Caco-2 (cell line): ENCODE results near the gene DNHD1. TPM values are rescaled to one million over a fixed set of nuclear protein-coding genes. Genes with fewer than 3 reads are reported as not detected.

Source experiments
- BruUV-seq: library from RNA; stranded (reverse); fragments of 400-500 nt; replicated peaks from 2 replicates; lab custom pipeline; 2021; lab: Mats Ljungman, UMichigan
- CTCF ChIA-PET: fragments of 300-600 bp; sonication (Branson Sonifier 250); formaldehyde crosslinking; loops from one replicate; lab custom pipeline; 2022; ENCODE audit warnings: antibody characterized with exemption; lab: Charles Lee
- POLR2A ChIA-PET: fragments of 300-600 bp; sonication (Branson Sonifier 250); formaldehyde crosslinking; loops from one replicate; lab custom pipeline; 2022; ENCODE audit warnings: antibody characterized with exemption; lab: Charles Lee
- DNase-seq, 2 experiments: peaks; one replicate each; pipeline versions ENCODE4 v3.0.0 to v3.0.0-alpha.2; 2020 to 2022
- H3K27me3 ChIP-seq: replicated peaks from 2 replicates; pipeline ENCODE4 v1.6.0; 2011; ENCODE audit warnings: low read length; ENCODE audit not compliant: control insufficient read depth, insufficient read depth
- H3K36me3 ChIP-seq: 2 replicates; pipeline ENCODE4 v1.5.1; 2011; ENCODE audit warnings: low read length; ENCODE audit not compliant: control insufficient read depth, insufficient read depth
- H3K4me1 ChIP-seq: fragments of 250-450 bp; sonication (Bioruptor Pico); 2 replicates; pipeline ENCODE4 v1.5.1; 2020; ENCODE audit warnings: mild to moderate bottlenecking
- H3K4me3 ChIP-seq: 2 replicates; pipeline ENCODE4 v1.5.1; 2011; ENCODE audit warnings: low read depth, mild to moderate bottlenecking, control low read depth, low read length
- H3K9me3 ChIP-seq: fragments of 250-450 bp; sonication (Bioruptor Pico); 2 replicates; pipeline ENCODE4 v1.5.1; 2020; ENCODE audit warnings: mild to moderate bottlenecking, moderate library complexity
- H3K27ac Mint-ChIP-seq: one replicate; pipeline ENCODE4 v1.8.0; 2022; ENCODE audit warnings: mixed read lengths; ENCODE audit not compliant: unreplicated experiment
- H3K27me3 Mint-ChIP-seq: one replicate; pipeline ENCODE4 v1.8.0; 2022; ENCODE audit warnings: mixed read lengths; ENCODE audit not compliant: insufficient read depth, unreplicated experiment
- H3K36me3 Mint-ChIP-seq: one replicate; pipeline ENCODE4 v1.8.0; 2022; ENCODE audit warnings: mild to moderate bottlenecking, mixed read lengths; ENCODE audit not compliant: insufficient read depth, unreplicated experiment
- H3K4me1 Mint-ChIP-seq: one replicate; pipeline ENCODE4 v1.8.0; 2022; ENCODE audit warnings: low read depth, mixed read lengths; ENCODE audit not compliant: unreplicated experiment
- H3K4me3 Mint-ChIP-seq: one replicate; pipeline ENCODE4 v1.8.0; 2022; ENCODE audit warnings: mild to moderate bottlenecking, moderate library complexity, mixed read lengths; ENCODE audit not compliant: unreplicated experiment
- H3K9me3 Mint-ChIP-seq: one replicate; pipeline ENCODE4 v1.8.0; 2022; ENCODE audit warnings: mixed read lengths; ENCODE audit not compliant: unreplicated experiment
- intact Hi-C: fragments of 100-400 bp; cut with micrococcal nuclease; formaldehyde crosslinking; loops from one replicate; pipeline ENCODE4 v1.10.0; 2022; ENCODE audit not compliant: unreplicated experiment
- total RNA-seq: library from RNA; stranded (reverse); gene quantifications from 2 replicates; pipeline ENCODE4 v1.2.3, GENCODE V29; 2022
- TF ChIP-seq, protein P1 (sequence below), 2 experiments: fragments of 200-600 bp in 1 of 2; IDR thresholded peaks; 1 replicate in 1 of 2; 2 replicates in 1 of 2; pipeline versions ENCODE4 v1.5.1 to v1.8.0; 2011 to 2022; ENCODE audit warnings: antibody characterized with exemption in 1 of 2, control low read depth in 1 of 2, inconsistent platforms in 1 of 2, low read depth in 1 of 2, low read length in 1 of 2, mild to moderate bottlenecking in 1 of 2, moderate library complexity in 1 of 2; ENCODE audit not compliant: insufficient read depth in 1 of 2, severe bottlenecking in 1 of 2, unreplicated experiment in 1 of 2

DNHD1 gene
- total RNA-seq, 1 experiment from 2014 or later, result 5.7 TPM

DNA sequence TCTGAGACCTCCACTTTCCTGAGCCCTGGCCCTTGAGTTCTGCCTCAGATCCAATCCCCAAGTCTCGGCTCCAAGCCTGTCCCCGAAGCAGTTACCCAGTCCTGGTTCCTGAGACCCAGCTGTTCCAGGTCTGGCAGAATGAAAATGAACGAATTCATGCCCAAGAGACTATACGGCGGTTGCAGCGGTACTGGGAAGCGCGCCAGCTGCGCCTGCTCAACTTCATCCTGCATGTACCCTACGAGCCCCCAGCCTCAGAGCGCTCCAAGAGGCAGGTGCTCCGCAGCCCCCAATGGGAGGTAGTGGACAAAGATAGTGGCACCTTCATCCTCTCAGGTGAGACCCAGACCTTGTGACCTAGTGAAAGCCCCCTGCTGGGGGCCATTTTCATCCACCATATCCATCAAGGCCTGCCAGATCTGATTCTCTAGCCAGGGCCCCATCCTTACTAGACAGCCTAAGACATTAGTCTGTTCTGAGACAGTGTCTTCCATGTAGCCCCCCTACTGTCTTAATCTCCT is 42.7 kb downstream of the DNHD1 start:
- TF ChIP-seq, protein P1, sequence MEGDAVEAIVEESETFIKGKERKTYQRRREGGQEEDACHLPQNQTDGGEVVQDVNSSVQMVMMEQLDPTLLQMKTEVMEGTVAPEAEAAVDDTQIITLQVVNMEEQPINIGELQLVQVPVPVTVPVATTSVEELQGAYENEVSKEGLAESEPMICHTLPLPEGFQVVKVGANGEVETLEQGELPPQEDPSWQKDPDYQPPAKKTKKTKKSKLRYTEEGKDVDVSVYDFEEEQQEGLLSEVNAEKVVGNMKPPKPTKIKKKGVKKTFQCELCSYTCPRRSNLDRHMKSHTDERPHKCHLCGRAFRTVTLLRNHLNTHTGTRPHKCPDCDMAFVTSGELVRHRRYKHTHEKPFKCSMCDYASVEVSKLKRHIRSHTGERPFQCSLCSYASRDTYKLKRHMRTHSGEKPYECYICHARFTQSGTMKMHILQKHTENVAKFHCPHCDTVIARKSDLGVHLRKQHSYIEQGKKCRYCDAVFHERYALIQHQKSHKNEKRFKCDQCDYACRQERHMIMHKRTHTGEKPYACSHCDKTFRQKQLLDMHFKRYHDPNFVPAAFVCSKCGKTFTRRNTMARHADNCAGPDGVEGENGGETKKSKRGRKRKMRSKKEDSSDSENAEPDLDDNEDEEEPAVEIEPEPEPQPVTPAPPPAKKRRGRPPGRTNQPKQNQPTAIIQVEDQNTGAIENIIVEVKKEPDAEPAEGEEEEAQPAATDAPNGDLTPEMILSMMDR (IDR thresholded peaks at IDR 0.05; ENCODE audit: insufficient read depth in 1 of 2, low read depth in 1 of 2, low read length in 1 of 2, severe bottlenecking in 1 of 2, unreplicated experiment in 1 of 2), result no peak
- BruUV-seq, result no TSS peak
- Histone ChIP-seq H3K9me3 (no peaks in the 10 kb centered on the region), H3K4me1 (peaks cover 10% of the 10 kb centered on the region; the same call in 1 of the 2 replicates), H3K36me3 (no peaks in the 10 kb centered on the region), H3K27me3 (no peaks in the 10 kb centered on the region), H3K4me3 (no peak overlapping the region)
- Mint-ChIP-seq H3K27me3 (peaks cover 12% of the 10 kb centered on the region), H3K36me3 (no peaks in the 10 kb centered on the region), H3K4me3 (no peak overlapping the region), H3K4me1 (peaks cover 11% of the 10 kb centered on the region), H3K27ac (no peak overlapping the region), H3K9me3 (no peaks in the 10 kb centered on the region)
- intact Hi-C loops, result no loop called here
- CTCF ChIA-PET, result interaction anchor here (0.6 kb wide), 1 partner anchor 491 kb away, joined by 4 read pairs; no protein-coding TSS in a partner anchor
- DNase-seq, result no peak
- POLR2A ChIA-PET, result no interaction called here

DNA sequence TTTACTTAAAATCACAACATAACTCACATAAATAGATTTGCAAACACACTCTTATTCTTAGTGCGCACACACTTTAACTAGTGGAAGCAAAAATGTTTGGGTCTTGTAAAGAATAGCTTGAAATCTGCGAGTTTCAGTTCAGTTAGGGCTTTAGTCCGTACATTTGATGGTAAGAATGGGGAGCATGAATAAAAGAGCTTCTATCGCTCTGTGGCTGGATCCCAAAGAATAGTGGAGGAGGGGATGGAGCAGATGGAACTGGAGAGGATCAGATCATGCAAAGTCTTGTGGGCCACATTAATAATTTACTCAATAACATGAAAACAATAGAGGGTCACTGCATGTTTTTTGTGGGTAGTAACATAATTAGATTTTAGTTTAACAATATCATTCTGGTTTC is 44.3 kb downstream of the DNHD1 start:
- Histone ChIP-seq H3K27me3 (no peaks in the 10 kb centered on the region), H3K4me3 (no peak overlapping the region), H3K4me1 (peaks cover 6% of the 10 kb centered on the region; the same call in 1 of the 2 replicates), H3K9me3 (no peaks in the 10 kb centered on the region), H3K36me3 (no peaks in the 10 kb centered on the region)
- no peak for DNase-seq
- Mint-ChIP-seq H3K4me1 (peaks cover 5% of the 10 kb centered on the region), H3K27me3 (peaks cover 12% of the 10 kb centered on the region), H3K36me3 (no peaks in the 10 kb centered on the region), H3K27ac (no peak overlapping the region), H3K9me3 (no peaks in the 10 kb centered on the region), H3K4me3 (no peak overlapping the region)
- ChIA-PET POLR2A (no interaction called here), CTCF (interaction anchor here (1.3 kb wide), 1 partner anchor 10 kb away, joined by 3 read pairs; no protein-coding TSS in a partner anchor)
- BruUV-seq, result no TSS peak
- TF ChIP-seq, protein P1 (IDR thresholded peaks at IDR 0.05; ENCODE audit: insufficient read depth in 1 of 2, low read depth in 1 of 2, low read length in 1 of 2, severe bottlenecking in 1 of 2, unreplicated experiment in 1 of 2), result no peak
- intact Hi-C loops, result no loop called here

DNA sequence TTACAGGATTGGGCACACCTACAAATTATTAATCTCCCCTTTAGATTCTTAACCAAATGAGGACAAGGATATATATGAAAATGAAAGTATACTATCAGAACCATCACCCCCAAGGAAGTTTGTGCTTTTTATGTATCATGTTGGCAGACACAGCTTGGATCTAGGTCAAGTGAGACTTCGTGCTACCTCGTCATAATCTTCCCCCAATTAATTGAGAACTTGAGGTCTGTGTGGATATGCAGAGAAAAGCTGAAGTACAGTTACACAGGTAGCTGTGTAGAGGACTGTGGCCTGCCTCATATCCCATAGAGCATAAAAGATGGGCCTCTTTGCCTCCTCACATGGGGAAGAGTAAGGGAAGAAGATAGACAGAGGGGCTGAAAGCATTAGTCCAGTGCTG is 45.6 kb downstream of the DNHD1 start:
- H3K36me3 ChIP-seq, result no peaks in the 10 kb centered on the region
- Mint-ChIP-seq H3K36me3 (no peaks in the 10 kb centered on the region), H3K4me3 (no peak overlapping the region), H3K9me3 (no peaks in the 10 kb centered on the region), H3K27ac (no peak overlapping the region), H3K4me1 (no peaks in the 10 kb centered on the region), H3K27me3 (peaks cover 10% of the 10 kb centered on the region)
- DNase-seq, result no peak
- TF ChIP-seq, protein P1 (IDR thresholded peaks at IDR 0.05; ENCODE audit: insufficient read depth in 1 of 2, low read depth in 1 of 2, low read length in 1 of 2, severe bottlenecking in 1 of 2, unreplicated experiment in 1 of 2), result no peak
- H3K4me3 ChIP-seq, result no peak overlapping the region
- intact Hi-C loops, result no loop called here
- H3K27me3 ChIP-seq, result no peaks in the 10 kb centered on the region
- H3K4me1 ChIP-seq, result no peaks in the 10 kb centered on the region
- H3K9me3 ChIP-seq, result no peaks in the 10 kb centered on the region
- POLR2A ChIA-PET, result no interaction called here
- CTCF ChIA-PET, result no interaction called here
- no TSS peak for BruUV-seq
